Measurements from ENCODE around the gene ADGRG3. TPM values are rescaled to one million over a fixed set of nuclear protein-coding genes. Genes with fewer than 3 reads are reported as not detected.

Gene ADGRG3
- polyA plus RNA-seq, 4 donors, result 0.10 to 0.36 (median 0.21) TPM; not detected in 1

GRCh38 chr16:57679016-57679415 lies 10.9 kb downstream of the ADGRG3 start:
- DNase-seq (ENCODE audit: low read depth in 4 of 4, low spot score in 3 of 4), result no peak

- DNase-seq (ENCODE audit: low read depth in 4 of 4, low spot score in 3 of 4), result no peak
Measured at GRCh38 chr16:57679767-57680482, 11.8 kb downstream of the ADGRG3 start.

DNA sequence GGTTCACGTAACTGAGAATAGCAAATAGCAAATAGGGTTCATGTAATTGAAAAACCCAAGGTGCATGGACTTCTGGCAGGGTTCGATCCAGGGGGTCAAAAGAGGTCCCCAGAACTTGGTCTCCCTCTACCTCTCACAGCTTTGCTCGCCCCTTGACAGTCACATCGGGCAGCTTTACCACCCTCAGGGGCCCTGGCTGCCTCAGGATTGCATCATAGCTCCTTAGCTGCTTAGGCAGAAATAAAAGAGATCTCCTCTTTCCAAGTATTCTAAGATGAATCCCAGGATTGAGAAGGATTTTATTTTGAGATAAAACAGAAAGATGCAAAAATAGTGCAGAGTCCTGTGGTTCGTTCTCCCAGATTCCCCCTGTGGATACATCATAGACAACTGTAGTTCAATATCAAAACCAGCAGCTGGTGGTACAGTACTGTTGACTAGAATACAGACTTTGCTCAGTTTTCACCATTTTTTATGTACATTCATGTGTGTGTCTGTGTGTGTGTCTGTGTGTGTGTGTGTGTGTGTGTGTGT lies 12.8 kb downstream of the ADGRG3 start:
- no peak for DNase-seq (ENCODE audit: low read depth in 4 of 4, low spot score in 3 of 4)

GRCh38 chr16:57681950-57682728 lies 14.0 kb downstream of the ADGRG3 start:
- no peak for DNase-seq (ENCODE audit: low read depth in 4 of 4, low spot score in 3 of 4)

DNA sequence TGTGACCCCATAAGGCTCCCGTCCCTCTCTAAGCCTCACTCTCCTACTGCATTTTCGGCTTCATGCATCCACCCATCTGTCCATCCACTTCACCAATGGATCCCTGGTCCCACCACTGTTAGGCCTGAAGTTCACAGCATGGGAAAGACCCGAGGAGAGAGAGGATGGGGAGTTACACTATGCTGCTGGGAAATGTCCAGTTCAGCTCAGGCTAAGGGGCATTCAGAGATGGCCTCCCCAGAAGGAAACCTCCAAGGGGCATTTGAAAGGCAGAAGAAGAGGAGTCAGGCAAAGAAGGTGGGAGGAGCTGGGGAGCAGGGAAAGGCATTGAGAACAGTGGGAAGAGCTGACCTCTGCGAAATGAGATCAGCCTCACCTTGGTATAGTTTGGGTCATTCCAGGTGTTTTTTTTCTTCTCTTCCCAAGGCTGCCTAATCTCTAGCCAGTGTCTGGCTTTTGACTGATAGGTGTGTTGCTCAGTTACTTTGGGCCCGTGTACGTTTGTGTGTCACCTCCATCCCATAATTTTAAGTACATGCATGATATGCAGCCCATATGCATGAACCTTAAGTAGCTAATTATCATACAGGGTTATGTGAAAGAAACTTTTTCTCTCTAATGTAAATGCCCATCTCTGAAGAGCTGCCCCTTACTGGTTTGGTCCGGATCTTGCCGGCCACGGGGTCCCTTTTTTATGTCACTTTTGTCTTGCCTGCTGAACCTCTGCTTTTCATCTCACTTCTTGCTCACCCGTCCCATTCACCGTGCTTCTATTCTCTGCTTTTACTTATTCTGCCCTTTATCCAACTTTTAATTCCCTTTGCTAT lies 14.9 kb downstream of the ADGRG3 start:
- no peak for DNase-seq (ENCODE audit: low read depth in 4 of 4, low spot score in 3 of 4)

DNA sequence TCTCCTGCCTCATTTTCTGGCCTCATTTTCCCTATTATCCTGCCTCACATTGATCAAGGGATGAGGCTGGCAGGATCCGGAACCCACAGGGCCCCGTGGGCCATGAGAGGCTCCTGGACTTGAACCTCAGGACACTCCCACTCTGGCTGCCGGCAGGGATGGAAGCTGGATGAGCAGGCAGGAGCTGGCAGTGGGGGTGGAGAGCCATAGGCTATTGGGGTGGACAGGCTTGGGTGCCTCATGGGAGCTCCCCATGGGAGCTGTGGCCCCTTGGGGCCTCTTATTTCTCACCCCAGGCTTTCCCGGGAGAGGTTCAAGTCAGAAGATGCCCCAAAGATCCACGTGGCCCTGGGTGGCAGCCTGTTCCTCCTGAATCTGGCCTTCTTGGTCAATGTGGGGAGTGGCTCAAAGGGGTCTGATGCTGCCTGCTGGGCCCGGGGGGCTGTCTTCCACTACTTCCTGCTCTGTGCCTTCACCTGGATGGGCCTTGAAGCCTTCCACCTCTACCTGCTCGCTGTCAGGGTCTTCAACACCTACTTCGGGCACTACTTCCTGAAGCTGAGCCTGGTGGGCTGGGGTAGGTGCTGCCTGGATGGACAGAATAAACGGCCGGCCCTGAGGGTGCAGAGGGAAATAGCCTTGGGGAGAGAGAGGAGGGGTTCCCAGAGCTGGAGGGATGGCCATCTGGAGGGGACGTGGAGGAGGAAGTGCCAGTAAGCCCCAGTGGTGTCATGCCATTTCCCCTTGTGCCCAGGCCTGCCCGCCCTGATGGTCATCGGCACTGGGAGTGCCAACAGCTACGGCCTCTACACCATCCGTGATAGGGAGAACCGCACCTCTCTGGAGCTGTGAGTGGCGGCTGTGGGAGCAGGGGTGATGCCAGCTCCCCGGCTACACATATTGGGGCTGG lies 15.8 kb downstream of the ADGRG3 start:
- DNase-seq (ENCODE audit: low read depth in 4 of 4, low spot score in 3 of 4), result no peak

DNA sequence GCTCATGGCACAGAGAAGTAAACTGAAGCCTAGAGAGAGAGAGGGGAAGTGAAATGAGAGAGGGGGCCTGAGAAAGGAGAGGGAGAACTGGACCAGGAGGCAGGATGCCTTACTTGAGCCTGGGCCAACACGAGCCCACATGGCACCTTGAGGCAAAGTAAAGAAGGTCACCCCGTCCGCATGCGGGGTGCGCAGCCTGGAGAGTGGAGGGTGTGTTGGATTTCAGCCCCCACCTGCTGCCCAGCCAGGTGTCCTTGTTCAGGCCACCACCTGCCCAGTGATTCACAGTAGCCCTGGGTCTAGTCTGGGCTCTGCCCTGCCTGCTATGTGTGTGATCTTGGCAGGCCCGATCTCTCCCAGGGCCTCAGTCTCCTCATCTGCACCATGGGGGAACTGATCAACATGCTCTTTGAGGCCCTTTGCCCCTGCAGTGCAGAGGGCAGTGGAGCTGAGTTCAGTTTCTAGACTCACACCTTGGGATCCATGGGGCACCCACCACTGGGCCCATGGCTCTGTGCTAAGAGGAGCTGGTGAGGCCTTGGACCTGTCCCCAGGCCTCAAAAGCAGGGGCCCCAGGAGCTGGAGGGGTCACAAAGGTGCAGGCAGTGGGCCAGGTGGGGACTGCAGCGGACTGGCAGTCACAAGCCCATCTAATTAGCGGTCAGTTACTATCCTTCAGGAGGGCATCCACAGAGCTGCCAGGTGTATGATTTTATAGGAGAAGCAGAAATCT lies 16.7 kb downstream of the ADGRG3 start:
- no peak for DNase-seq (ENCODE audit: low read depth in 4 of 4, low spot score in 3 of 4)

- no peak for DNase-seq (ENCODE audit: low read depth in 4 of 4, low spot score in 3 of 4)
Measured at GRCh38 chr16:57685633-57686032, 17.5 kb downstream of the ADGRG3 start.

- DNase-seq (ENCODE audit: low read depth in 4 of 4, low spot score in 3 of 4), result no peak
Measured at GRCh38 chr16:57686577-57686976, 18.5 kb downstream of the ADGRG3 start.

DNA sequence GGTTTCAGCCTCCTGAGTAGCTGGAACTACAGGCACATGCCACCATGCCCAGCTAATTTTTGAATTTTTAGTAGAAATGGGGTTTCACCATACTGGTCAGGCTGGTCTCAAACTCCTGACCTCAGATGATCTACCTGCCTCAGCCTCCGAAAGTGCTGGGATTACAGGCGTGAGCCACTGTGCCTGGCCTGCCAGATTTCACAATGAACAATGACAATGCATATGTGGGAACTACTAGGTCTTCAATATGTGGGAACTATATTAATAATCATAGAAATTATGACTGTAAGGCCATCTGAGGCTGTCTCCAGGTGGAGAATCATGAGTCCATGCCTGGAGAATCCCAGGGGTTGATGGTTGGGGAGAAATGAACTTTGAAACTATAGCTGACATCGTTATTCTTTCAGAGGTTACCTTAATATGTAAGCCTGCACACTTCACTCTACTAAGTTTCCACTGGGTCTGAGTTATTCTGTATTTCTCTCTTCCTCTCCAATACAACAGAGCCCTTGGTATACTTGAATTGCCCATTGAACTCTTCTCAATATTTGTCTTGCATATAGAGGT lies 19.3 kb downstream of the ADGRG3 start:
- no peak for DNase-seq (ENCODE audit: low read depth in 4 of 4, low spot score in 3 of 4)

GRCh38 chr16:57688487-57688986 lies 20.4 kb downstream of the ADGRG3 start:
- no peak for DNase-seq (ENCODE audit: low read depth in 4 of 4, low spot score in 3 of 4)

DNA sequence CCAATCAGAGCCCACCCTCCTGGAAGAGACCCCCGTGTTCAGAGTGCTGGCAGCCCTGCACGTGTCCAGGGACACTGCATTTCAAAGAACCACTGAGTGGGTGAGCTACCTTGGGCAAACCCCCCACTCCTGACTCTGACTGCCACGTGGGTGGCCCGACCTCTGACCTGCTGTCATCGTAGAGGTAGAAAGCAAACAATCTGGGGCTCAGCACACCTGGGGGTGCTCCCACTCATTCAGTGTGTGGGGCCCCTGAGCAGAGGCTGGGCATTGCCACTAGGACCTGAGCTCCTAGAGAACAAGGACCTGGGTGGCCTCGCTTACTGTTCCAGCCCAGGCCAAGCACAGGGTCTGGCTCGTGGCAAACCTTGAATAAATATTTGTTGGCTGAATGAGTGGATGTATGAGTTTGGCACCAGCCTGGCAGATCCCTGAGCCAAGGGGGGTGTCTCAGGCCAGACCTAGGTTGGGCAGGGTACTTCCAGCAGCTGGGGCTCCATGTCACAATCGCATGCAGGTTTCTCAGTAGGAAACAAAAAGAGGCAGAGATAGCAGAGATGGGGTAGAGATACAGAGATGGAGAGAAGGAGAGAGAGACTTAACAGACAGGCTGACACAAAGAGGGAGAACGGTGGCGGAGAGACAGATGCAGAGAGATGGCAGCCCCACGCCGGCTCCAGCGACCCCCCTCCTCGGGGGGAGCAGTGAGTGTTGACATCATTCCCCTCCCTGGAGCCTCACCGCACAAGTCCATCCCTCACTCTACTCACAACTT lies 21.1 kb downstream of the ADGRG3 start:
- DNase-seq (ENCODE audit: low read depth in 4 of 4, low spot score in 3 of 4), result no peak

DNA sequence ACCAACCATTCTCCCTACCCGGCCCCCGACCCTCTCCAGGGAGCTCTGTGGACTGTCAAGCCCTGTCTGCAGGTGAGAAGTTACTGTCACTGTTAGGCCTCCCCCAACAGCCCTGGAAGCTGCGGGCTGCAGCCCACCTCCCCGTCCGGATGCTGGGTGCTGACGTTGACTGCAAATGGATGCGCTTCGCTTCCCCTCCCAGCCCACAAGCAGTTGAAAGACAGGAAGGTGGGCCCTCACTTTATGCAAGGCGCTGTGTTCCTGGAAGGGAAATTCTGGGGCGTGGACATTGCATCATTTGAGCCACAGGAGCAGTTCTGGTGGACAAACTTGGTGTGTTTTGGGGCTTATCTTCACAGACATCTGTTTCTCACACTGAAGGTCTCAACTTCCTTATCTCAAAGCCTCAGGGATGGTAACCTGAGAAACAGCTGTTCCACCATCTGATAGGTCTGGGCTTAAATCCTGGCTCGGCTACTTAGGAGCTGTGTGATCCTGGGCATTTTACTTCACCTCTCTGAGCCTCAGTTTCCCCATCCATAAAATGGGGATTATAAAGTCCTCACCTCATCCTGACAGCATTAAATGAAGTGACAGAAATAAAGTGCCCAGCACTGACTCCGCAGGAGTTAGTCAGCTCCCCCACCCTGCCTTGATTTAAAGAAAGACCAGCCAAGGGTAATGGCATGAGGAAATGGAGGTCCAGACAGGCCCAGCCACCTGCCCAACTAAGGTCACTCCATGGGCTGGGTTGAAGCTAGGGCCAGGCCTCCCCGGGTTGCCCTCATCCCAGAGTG lies 21.9 kb downstream of the ADGRG3 start:
- no peak for DNase-seq (ENCODE audit: low read depth in 4 of 4, low spot score in 3 of 4)

DNA sequence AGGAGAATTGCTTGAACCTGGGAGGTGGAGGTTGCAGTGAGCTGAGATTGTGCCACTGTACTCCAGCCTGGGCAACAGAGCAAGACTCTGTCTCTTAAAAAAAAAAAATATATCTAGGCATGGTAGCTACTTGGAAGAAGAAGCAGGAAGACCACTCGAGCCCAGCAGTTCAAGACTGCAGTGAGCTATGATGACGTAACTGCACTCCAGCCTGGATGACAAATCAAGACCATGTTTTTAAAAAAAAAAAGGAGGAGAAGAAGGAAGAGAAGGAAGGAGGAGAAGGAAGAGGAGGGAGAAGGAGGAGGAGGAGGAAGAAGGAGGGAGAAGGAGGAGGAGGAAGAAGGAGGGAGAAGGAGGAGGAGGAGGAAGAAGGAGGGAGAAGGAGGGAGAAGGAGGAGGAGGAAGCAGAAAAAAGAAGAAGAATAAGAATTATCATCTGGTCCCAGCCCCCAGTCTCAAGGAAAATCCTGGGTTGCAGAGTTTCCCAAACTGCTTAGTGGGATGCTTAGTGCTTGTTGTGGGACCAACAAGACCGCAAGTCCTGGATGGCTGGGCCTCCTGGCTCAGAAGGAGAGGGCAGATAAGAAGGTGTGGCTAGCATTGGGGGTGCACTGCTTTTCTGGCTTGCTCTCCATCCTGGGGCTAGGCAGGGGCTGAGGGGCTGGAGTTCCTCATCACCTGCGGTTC lies 22.8 kb downstream of the ADGRG3 start:
- no peak for DNase-seq (ENCODE audit: low read depth in 4 of 4, low spot score in 3 of 4)

GRCh38 chr16:57692636-57693035 lies 24.5 kb downstream of the ADGRG3 start:
- DNase-seq (ENCODE audit: low read depth in 4 of 4, low spot score in 3 of 4), result no peak

- DNase-seq (ENCODE audit: low read depth in 4 of 4, low spot score in 3 of 4), result no peak
Measured at GRCh38 chr16:57693550-57693949, 25.4 kb downstream of the ADGRG3 start.

All from right renal pelvis (tissue), 4 donors.